GM18858 (cell line): ENCODE measurements around the gene ADCK2.
"Not testable (repeated sequence)": the region's sequence is repeated elsewhere in the genome, so short reads cannot be mapped to it uniquely, and the experiment has no call there.

Source experiments
- ATAC-seq: cut with Tn5 transposase; IDR thresholded peaks from one replicate; pipeline ENCODE4 v1.9.1; 2021; ENCODE audit not compliant: unreplicated experiment

Gene ADCK2

GRCh38 chr7:140672382-140673062 lies at the start of gene ADCK2:
Gene ADCK2 (plus strand): TSS chr7:140672945. CDS start chr7:140673331, 386 bp downstream.
- peak; percentile 20 for ATAC-seq

- ATAC-seq: no peak
Measured at GRCh38 chr7:140623980-140624379, 48.8 kb upstream of the ADCK2 start.

- ATAC-seq: no peak
Measured at GRCh38 chr7:140624392-140625191, 48.2 kb upstream of the ADCK2 start.

- ATAC-seq: not testable (repeated sequence)
Measured at GRCh38 chr7:140625192-140625558, 47.6 kb upstream of the ADCK2 start.

- ATAC-seq: no peak
Measured at GRCh38 chr7:140625908-140626868, 46.6 kb upstream of the ADCK2 start.

GRCh38 chr7:140631021-140631420 lies 41.7 kb upstream of the ADCK2 start:
- no peak for ATAC-seq

GRCh38 chr7:140631602-140632001 lies 41.1 kb upstream of the ADCK2 start:
- no peak for ATAC-seq

- ATAC-seq: no peak
Measured at GRCh38 chr7:140635345-140635744, 37.4 kb upstream of the ADCK2 start.

GRCh38 chr7:140635816-140636215 lies 36.9 kb upstream of the ADCK2 start:
- no peak for ATAC-seq

- ATAC-seq: no peak
Measured at GRCh38 chr7:140637400-140637799, 35.3 kb upstream of the ADCK2 start.

GRCh38 chr7:140638173-140638791 lies 34.5 kb upstream of the ADCK2 start:
- no peak for ATAC-seq

- ATAC-seq: no peak
Measured at GRCh38 chr7:140639366-140640053, 33.2 kb upstream of the ADCK2 start.

GRCh38 chr7:140640060-140640637 lies 32.6 kb upstream of the ADCK2 start:
- no peak for ATAC-seq

- no peak for ATAC-seq
Measured at GRCh38 chr7:140640727-140641523, 31.8 kb upstream of the ADCK2 start, which contains the start of gene DENND2A. Gene DENND2A (minus strand): TSS chr7:140640813. CDS start chr7:140602397, 38,416 bp downstream.

GRCh38 chr7:140641524-140642195 lies 31.1 kb upstream of the ADCK2 start:
- ATAC-seq: no peak

GRCh38 chr7:140643416-140643815 lies 29.3 kb upstream of the ADCK2 start:
- ATAC-seq: no peak

- ATAC-seq: not testable (repeated sequence)
Measured at GRCh38 chr7:140644761-140645160, 28.0 kb upstream of the ADCK2 start.

- no peak for ATAC-seq
Measured at GRCh38 chr7:140645166-140645900, 27.4 kb upstream of the ADCK2 start.
